ENCODE results near the gene HNRNPA3.

DNA sequence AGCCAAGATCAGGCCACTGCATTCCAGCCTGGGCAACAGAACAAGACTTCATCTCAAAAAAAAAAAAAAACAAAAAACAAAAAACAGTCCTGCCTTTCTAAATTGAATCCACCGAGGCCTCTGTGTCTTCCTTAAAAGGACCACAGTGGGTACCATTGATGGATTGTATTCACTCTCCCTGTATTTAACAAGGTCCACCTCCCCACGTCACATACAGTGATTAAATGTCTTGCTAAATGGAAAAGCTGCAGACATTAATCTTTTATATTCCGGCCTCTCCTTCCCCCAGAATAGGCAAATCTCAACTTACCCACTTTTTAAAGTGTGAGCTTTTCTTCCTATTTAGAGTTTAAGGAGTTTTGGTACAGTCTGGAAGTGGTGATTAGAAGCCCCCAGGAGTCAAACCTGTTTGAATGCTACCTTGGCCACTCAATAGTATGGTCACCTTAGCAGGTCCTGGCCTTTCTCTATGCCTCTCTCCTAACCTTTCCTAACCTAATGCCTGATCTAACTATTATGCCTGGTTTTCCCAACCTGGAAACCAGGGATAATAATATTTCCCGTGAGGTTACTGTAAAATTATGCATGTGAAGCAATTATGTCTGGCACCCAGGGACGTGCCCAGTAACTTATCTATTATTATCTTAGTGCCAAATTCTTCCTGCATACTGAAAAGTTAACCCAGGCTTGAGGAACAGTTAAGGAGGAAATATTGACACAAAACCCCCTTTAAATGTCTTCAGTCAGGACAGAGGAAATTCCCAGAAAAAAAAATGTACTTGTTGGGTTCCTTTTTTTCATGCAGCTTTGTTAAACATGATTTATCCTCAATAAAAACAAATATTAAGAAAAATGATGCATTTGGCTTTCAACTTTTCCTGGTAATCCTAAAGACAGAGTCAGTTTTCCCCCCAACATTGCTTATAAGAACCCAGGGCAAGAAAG is 48.8 kb downstream of the HNRNPA3 start:
- TF ChIP-seq, protein P1, sequence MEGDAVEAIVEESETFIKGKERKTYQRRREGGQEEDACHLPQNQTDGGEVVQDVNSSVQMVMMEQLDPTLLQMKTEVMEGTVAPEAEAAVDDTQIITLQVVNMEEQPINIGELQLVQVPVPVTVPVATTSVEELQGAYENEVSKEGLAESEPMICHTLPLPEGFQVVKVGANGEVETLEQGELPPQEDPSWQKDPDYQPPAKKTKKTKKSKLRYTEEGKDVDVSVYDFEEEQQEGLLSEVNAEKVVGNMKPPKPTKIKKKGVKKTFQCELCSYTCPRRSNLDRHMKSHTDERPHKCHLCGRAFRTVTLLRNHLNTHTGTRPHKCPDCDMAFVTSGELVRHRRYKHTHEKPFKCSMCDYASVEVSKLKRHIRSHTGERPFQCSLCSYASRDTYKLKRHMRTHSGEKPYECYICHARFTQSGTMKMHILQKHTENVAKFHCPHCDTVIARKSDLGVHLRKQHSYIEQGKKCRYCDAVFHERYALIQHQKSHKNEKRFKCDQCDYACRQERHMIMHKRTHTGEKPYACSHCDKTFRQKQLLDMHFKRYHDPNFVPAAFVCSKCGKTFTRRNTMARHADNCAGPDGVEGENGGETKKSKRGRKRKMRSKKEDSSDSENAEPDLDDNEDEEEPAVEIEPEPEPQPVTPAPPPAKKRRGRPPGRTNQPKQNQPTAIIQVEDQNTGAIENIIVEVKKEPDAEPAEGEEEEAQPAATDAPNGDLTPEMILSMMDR (IDR thresholded peaks at IDR 0.05; ENCODE audit: low read depth, low read length) = no peak
- TF ChIP-seq, protein P2, sequence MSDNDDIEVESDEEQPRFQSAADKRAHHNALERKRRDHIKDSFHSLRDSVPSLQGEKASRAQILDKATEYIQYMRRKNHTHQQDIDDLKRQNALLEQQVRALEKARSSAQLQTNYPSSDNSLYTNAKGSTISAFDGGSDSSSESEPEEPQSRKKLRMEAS (IDR thresholded peaks at IDR 0.05; ENCODE audit: low read depth, low read length) = no peak

Data from NB4 (cell line).